GM18909 (cell line): ENCODE results near the gene SYDE2.
"Not testable (repeated sequence)": the region's sequence is repeated elsewhere in the genome, so short reads cannot be mapped to it uniquely, and the experiment has no call there.

Experiments used
- ATAC-seq: cut with Tn5 transposase; IDR thresholded peaks from one replicate; pipeline ENCODE4 v1.9.1; 2021; ENCODE audit warnings: mild to moderate bottlenecking; ENCODE audit not compliant: unreplicated experiment, poor library complexity

Gene SYDE2

GRCh38 chr1:85172684-85173337, 28.0 kb downstream of the SYDE2 start:
- no peak for ATAC-seq

- no peak for ATAC-seq
These were observed 29.1 kb downstream of the SYDE2 start for GRCh38 chr1:85171721-85172120.

GRCh38 chr1:85168884-85169283, 31.9 kb downstream of the SYDE2 start:
- no peak for ATAC-seq

GRCh38 chr1:85166351-85166750, 34.5 kb downstream of the SYDE2 start:
- no peak for ATAC-seq

GRCh38 chr1:85158910-85159309, 41.9 kb downstream of the SYDE2 start:
- no peak for ATAC-seq

- ATAC-seq, result no peak
These were observed 43.4 kb downstream of the SYDE2 start for GRCh38 chr1:85157436-85157835.

GRCh38 chr1:85153149-85153891, 47.5 kb downstream of the SYDE2 start:
- ATAC-seq, result peak; percentile 59

GRCh38 chr1:85151446-85151845, 49.4 kb downstream of the SYDE2 start:
- no peak for ATAC-seq

- no peak for ATAC-seq
These were observed 51.0 kb downstream of the SYDE2 start for GRCh38 chr1:85149805-85150204.

- peak; percentile 97 for ATAC-seq
These were observed 52.1 kb downstream of the SYDE2 start for GRCh38 chr1:85148524-85149250.

GRCh38 chr1:85146972-85147359, 53.9 kb downstream of the SYDE2 start:
- ATAC-seq, result no peak

GRCh38 chr1:85146298-85146971, 54.4 kb downstream of the SYDE2 start:
- ATAC-seq, result not testable (repeated sequence)

- no peak for ATAC-seq
These were observed 56.5 kb downstream of the SYDE2 start for GRCh38 chr1:85144351-85144750.

GRCh38 chr1:85142753-85143152, 58.1 kb downstream of the SYDE2 start:
- no peak for ATAC-seq

- ATAC-seq, result not testable (repeated sequence)
These were observed 62.4 kb downstream of the SYDE2 start for GRCh38 chr1:85138439-85138838.

- no peak for ATAC-seq
These were observed 63.2 kb downstream of the SYDE2 start for GRCh38 chr1:85137660-85138059.

GRCh38 chr1:85135392-85135798, 65.4 kb downstream of the SYDE2 start:
- no peak for ATAC-seq

- ATAC-seq, result no peak
These were observed 66.0 kb downstream of the SYDE2 start for GRCh38 chr1:85134583-85135391.

GRCh38 chr1:85133565-85134159, 67.2 kb downstream of the SYDE2 start:
- no peak for ATAC-seq
